GM12878 (cell line): ENCODE data around the gene DGKI. TPM values are rescaled to one million over a fixed set of nuclear protein-coding genes. Genes with fewer than 3 reads are reported as not detected.
A peak's percentile ranks its signal among the peaks of the same experiment; 100 is the strongest.

Experiments used
- ATAC-seq: fragments of 200-7000 bp; cut with Tn5 transposase; 3 replicates; pipeline ENCODE4 v1.9.1; 2020; ENCODE audit warnings: mild to moderate bottlenecking, moderate library complexity
- BruUV-seq: library from RNA; stranded (reverse); fragments of 400-500 nt; replicated peaks from 2 replicates; lab custom pipeline; 2021; lab: Mats Ljungman, UMichigan
- CTCF ChIA-PET: fragments of 300-600 bp; sonication (Branson Sonifier 250); formaldehyde crosslinking; extraction: SDS; loops from one replicate; lab custom pipeline; 2021; ENCODE audit warnings: inconsistent platforms; lab: Yijun Ruan, JAX
- POLR2A ChIA-PET: fragments of 350-600 bp; formaldehyde crosslinking; extraction: SDS; loops from one replicate; lab custom pipeline; 2021; ENCODE audit warnings: inconsistent platforms; lab: Charles Lee
- RAD21 ChIA-PET: fragments of 300-600 bp; sonication (Branson Sonifier 250); formaldehyde crosslinking; loops from one replicate; lab custom pipeline; 2023; ENCODE audit warnings: antibody characterized with exemption; ENCODE audit not compliant: unreplicated experiment; lab: Charles Lee
- SMC1A ChIA-PET: fragments of 300-600 bp; sonication (Branson Sonifier 250); formaldehyde crosslinking; loops from one replicate; lab custom pipeline; 2023; ENCODE audit not compliant: unreplicated experiment, uncharacterized antibody; lab: Charles Lee
- DNase-seq: peaks from one replicate; pipeline ENCODE4 v3.0.0-alpha.2; 2011; ENCODE audit warnings: low read depth, low spot score
- FAIRE-seq: peaks from 3 replicates; lab custom pipeline; 2011; peaks lifted over from hg19 to GRCh38; lab: Jason Lieb, UNC
- H2AFZ ChIP-seq: 2 replicates; pipeline ENCODE4 v1.6.0; 2011; ENCODE audit warnings: low read depth, low read length, control low read depth; ENCODE audit not compliant: control insufficient read depth
- H3K27ac ChIP-seq: 2 replicates; pipeline ENCODE4 v1.5.1; 2011; ENCODE audit warnings: control low read depth; ENCODE audit not compliant: control insufficient read depth, insufficient read depth
- H3K27me3 ChIP-seq, 2 experiments: replicated peaks in 1 of 2; 2 replicates each; pipeline versions ENCODE4 v1.6.0 to v1.6.1; 2011; ENCODE audit warnings: low read length in 1 of 2; ENCODE audit not compliant: control insufficient read depth in 2 of 2, insufficient read depth in 2 of 2
- H3K36me3 ChIP-seq, 2 experiments: 2 replicates each; pipeline ENCODE4 v1.5.1; 2011; ENCODE audit warnings: low read length in 1 of 2; ENCODE audit not compliant: control insufficient read depth in 2 of 2, insufficient read depth in 2 of 2
- H3K4me1 ChIP-seq: 2 replicates; pipeline ENCODE4 v1.6.1; 2011; ENCODE audit warnings: mild to moderate bottlenecking, low read length, moderate library complexity, mixed read lengths; ENCODE audit not compliant: control insufficient read depth, insufficient read depth
- H3K4me2 ChIP-seq: 2 replicates; pipeline ENCODE4 v1.6.0; 2011; ENCODE audit warnings: control low read depth; ENCODE audit not compliant: control insufficient read depth, insufficient read depth
- H3K4me3 ChIP-seq: fragments of 200-600 bp; sonication (generic); 2 replicates; pipeline ENCODE4 v1.5.1; 2016
- H3K79me2 ChIP-seq: 2 replicates; pipeline ENCODE4 v1.6.0; 2011; ENCODE audit warnings: low read length; ENCODE audit not compliant: control insufficient read depth, insufficient read depth
- H3K9ac ChIP-seq: 2 replicates; pipeline ENCODE4 v1.8.0; 2011; ENCODE audit warnings: low read length, control low read depth, mixed read lengths; ENCODE audit not compliant: control insufficient read depth, insufficient read depth
- H3K9me3 ChIP-seq: replicated peaks from 3 replicates; pipeline ENCODE4 v1.5.1; 2011; ENCODE audit warnings: mild to moderate bottlenecking, low read length; ENCODE audit not compliant: control insufficient read depth, insufficient read depth
- H4K20me1 ChIP-seq: 2 replicates; pipeline ENCODE4 v1.6.0; 2011; ENCODE audit not compliant: control insufficient read depth, insufficient read depth
- ASH2L ChIP-seq: fragments of 300-600, 200-600 bp; sonication (generic); IDR thresholded peaks from 2 replicates; pipeline ENCODE4 v1.6.1; 2017; ENCODE audit warnings: low read depth, mild to moderate bottlenecking, borderline replicate concordance
- BHLHE40 ChIP-seq, 2 experiments: fragments of 450-650 bp in 1 of 2; IDR thresholded peaks; 2 replicates each; pipeline ENCODE4 v1.6.1; 2011 to 2017; ENCODE audit warnings: low read depth in 2 of 2, borderline replicate concordance in 1 of 2, improper control_type of control experiment in 1 of 2, low read length in 1 of 2, mild to moderate bottlenecking in 1 of 2
- BMI1 ChIP-seq: fragments of 450-650 bp; IDR thresholded peaks from 2 replicates; pipeline ENCODE4 v1.6.1; 2016; ENCODE audit warnings: mild to moderate bottlenecking, moderate library complexity, borderline replicate concordance
- CUX1 ChIP-seq: IDR thresholded peaks from 2 replicates; pipeline ENCODE4 v1.6.1; 2012; ENCODE audit warnings: improper control_type of control experiment, low read depth, low read length; ENCODE audit not compliant: insufficient replicate concordance
- GATAD2B ChIP-seq: fragments of 450-650 bp; conservative IDR thresholded peaks from 2 replicates; pipeline ENCODE4 v1.6.1; 2017; ENCODE audit warnings: low read depth, mild to moderate bottlenecking, moderate library complexity
- IKZF1 ChIP-seq: fragments of 450-650 bp; conservative IDR thresholded peaks from 2 replicates; pipeline ENCODE4 v1.6.1; 2017; ENCODE audit warnings: antibody characterized with exemption, mild to moderate bottlenecking
- JUNB ChIP-seq: IDR thresholded peaks from 2 replicates; pipeline ENCODE4 v1.6.1; 2016; ENCODE audit warnings: antibody characterized with exemption, mild to moderate bottlenecking
- NFIC ChIP-seq: IDR thresholded peaks from 2 replicates; pipeline ENCODE4 v1.6.1; 2012; ENCODE audit warnings: low read depth, mild to moderate bottlenecking, inconsistent platforms, low read length, moderate library complexity
- POLR2A ChIP-seq: IDR thresholded peaks from 2 replicates; pipeline ENCODE4 v1.6.1; 2011; ENCODE audit warnings: low read depth, mild to moderate bottlenecking, low read length
- SMAD1 ChIP-seq: fragments of 450-650 bp; IDR thresholded peaks from 2 replicates; pipeline ENCODE4 v1.6.1; 2018; ENCODE audit warnings: mild to moderate bottlenecking, low read depth; ENCODE audit not compliant: partially characterized antibody
- TCF7 ChIP-seq: IDR thresholded peaks from 2 replicates; pipeline ENCODE4 v1.6.1; 2014; ENCODE audit warnings: antibody characterized with exemption, borderline replicate concordance
- ZZZ3 ChIP-seq: IDR thresholded peaks from 2 replicates; pipeline ENCODE4 v1.6.1; 2011; ENCODE audit warnings: low read depth; ENCODE audit not compliant: control insufficient read depth, insufficient read length
- WGBS: methylation state at CpG from one replicate; pipeline ENCODE4 v1.1.6; 2016; ENCODE audit warnings: low lambda C conversion rate; ENCODE audit not compliant: insufficient replicate concordance, insufficient coverage; ENCODE audit errors: missing lambda C conversion rate; 5-methylcytosine and 5-hydroxymethylcytosine counted together
- in situ Hi-C: fragments of 300-500 bp; cut with MboI; formaldehyde crosslinking; loops from 9 replicates; pipeline ENCODE4 v1.14.3; 2018; ENCODE audit warnings: mixed read lengths
- intact Hi-C: fragments of 100-400 bp; cut with micrococcal nuclease; formaldehyde crosslinking; loops from one replicate; pipeline ENCODE4 v1.14.2; 2022; ENCODE audit not compliant: unreplicated experiment
- polyA plus RNA-seq, 11 experiments: library from polyadenylated mRNA; depleted of rRNA in 4 of 11; unstranded in 6 of 11; stranded (reverse) in 5 of 11; fragments of >200 nt; fragmentation: Nextera tagmentation in 4 of 11; fragmentation: Illumina TruSeq in 1 of 11; extraction: Ambion mirVana in 4 of 11; extraction: Trizol in 1 of 11; gene quantifications; 1 replicate in 1 of 11; 2 replicates in 10 of 11; pipeline versions ENCODE4 v1.2.1 to v1.2.3, GENCODE V29; 2011 to 2016; ENCODE audit warnings: inconsistent platforms in 2 of 11, missing spikeins in 2 of 11, low read depth in 1 of 11
- total RNA-seq, 4 experiments: library from RNA; depleted of rRNA in 3 of 4; stranded (reverse); fragments of >200 nt in 3 of 4; fragmentation: Illumina TruSeq in 1 of 4; extraction: Trizol in 1 of 4; gene quantifications; 2 replicates each; pipeline versions ENCODE4 v1.2.1 to v1.2.3, GENCODE V29; 2013 to 2021
- TF ChIP-seq, protein P1 (sequence below): fragments of 450-650 bp; IDR thresholded peaks from 2 replicates; pipeline ENCODE4 v1.6.1; 2017; ENCODE audit warnings: mild to moderate bottlenecking, moderate library complexity

DGKI gene
- total and polyA plus RNA-seq, 10 of the 15 experiments (the other 5 are each of a cell fraction or from before 2014, with no cell fraction given): 10.4 to 37.1 (median 22.1) TPM

- POLR2A ChIA-PET: interaction anchor here (0.6 to 5.6 kb wide), 21 partner anchors 9 to 456 kb away, joined by 3 to 27 read pairs (median 4); no protein-coding TSS in a partner anchor
- FAIRE-seq: no peak
- TF ChIP-seq GATAD2B (0 out of 2 replicates have a peak, but pooled peaks have one; percentile 24), NFIC (peak; percentile 52; the same call in 1 of the 2 replicates), IKZF1 (no peak; the same call in none of the 2 replicates), CUX1 (no peak), BMI1 (peak; percentile 48; the same call in 1 of the 2 replicates), BHLHE40 (IDR thresholded peaks at IDR 0.05; ENCODE audit: borderline replicate concordance in 1 of 2, low read depth in 2 of 2, low read length in 1 of 2) (0 out of 4 replicates have a peak, but pooled peaks of 1 of the 2 experiments have one; percentile 17), ZZZ3 (no peak), SMAD1 (no peak), TCF7 (no peak), ASH2L (no peak), JUNB (0 out of 2 replicates have a peak, but pooled peaks have one; percentile 18), POLR2A (no peak)
- TF ChIP-seq, protein P1, sequence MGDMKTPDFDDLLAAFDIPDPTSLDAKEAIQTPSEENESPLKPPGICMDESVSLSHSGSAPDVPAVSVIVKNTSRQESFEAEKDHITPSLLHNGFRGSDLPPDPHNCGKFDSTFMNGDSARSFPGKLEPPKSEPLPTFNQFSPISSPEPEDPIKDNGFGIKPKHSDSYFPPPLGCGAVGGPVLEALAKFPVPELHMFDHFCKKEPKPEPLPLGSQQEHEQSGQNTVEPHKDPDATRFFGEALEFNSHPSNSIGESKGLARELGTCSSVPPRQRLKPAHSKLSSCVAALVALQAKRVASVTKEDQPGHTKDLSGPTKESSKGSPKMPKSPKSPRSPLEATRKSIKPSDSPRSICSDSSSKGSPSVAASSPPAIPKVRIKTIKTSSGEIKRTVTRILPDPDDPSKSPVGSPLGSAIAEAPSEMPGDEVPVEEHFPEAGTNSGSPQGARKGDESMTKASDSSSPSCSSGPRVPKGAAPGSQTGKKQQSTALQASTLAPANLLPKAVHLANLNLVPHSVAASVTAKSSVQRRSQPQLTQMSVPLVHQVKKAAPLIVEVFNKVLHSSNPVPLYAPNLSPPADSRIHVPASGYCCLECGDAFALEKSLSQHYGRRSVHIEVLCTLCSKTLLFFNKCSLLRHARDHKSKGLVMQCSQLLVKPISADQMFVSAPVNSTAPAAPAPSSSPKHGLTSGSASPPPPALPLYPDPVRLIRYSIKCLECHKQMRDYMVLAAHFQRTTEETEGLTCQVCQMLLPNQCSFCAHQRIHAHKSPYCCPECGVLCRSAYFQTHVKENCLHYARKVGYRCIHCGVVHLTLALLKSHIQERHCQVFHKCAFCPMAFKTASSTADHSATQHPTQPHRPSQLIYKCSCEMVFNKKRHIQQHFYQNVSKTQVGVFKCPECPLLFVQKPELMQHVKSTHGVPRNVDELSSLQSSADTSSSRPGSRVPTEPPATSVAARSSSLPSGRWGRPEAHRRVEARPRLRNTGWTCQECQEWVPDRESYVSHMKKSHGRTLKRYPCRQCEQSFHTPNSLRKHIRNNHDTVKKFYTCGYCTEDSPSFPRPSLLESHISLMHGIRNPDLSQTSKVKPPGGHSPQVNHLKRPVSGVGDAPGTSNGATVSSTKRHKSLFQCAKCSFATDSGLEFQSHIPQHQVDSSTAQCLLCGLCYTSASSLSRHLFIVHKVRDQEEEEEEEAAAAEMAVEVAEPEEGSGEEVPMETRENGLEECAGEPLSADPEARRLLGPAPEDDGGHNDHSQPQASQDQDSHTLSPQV: no peak
Measured at GRCh38 chr7:137670222-137671064, 176.3 kb downstream of the DGKI start.

More at GRCh38 chr7:137670222-137671064, 176.3 kb downstream of the DGKI start:
- Histone ChIP-seq H3K27ac (no peak overlapping the region), H3K4me1 (0 out of 2 replicates have a peak, but pooled peaks cover 2% of the 10 kb centered on the region), H3K79me2 (no peaks in the 10 kb centered on the region), H3K9ac (no peak overlapping the region), H4K20me1 (no peaks in the 10 kb centered on the region), H3K4me3 (no peak overlapping the region), H3K27me3 (no peaks in the 10 kb centered on the region), H3K4me2 (no peak overlapping the region), H2AFZ (peak overlapping the region; percentile 1; the same call in 1 of the 2 replicates), H3K36me3 (no peaks in the 10 kb centered on the region), H3K9me3 (no peaks in the 10 kb centered on the region)
- ChIA-PET CTCF (interaction anchor here (1.0 to 5.9 kb wide), 15 partner anchors 10 to 337 kb away, joined by 3 to 72 read pairs (median 5); partner anchors contain the start of gene CREB3L2), RAD21 (interaction anchor here (0.7 to 8.7 kb wide), 29 partner anchors 13 to 340 kb away, joined by 3 to 141 read pairs (median 6); partner anchors contain the start of gene CREB3L2), SMC1A (interaction anchor here (0.6 to 7.7 kb wide), 39 partner anchors 9 to 353 kb away, joined by 3 to 140 read pairs (median 6); partner anchors contain the start of gene CREB3L2)
- DNase-seq: peak; percentile 35
- peak; percentile 77 for ATAC-seq
- intact Hi-C loops (no loop called here), in situ Hi-C loops (no loop called here)
- BruUV-seq: no TSS peak
- WGBS: 39% methylated on average over 7 of the region's 7 CpGs
